ENCODE results near the gene AP2A1.

AP2A1 gene

DNA sequence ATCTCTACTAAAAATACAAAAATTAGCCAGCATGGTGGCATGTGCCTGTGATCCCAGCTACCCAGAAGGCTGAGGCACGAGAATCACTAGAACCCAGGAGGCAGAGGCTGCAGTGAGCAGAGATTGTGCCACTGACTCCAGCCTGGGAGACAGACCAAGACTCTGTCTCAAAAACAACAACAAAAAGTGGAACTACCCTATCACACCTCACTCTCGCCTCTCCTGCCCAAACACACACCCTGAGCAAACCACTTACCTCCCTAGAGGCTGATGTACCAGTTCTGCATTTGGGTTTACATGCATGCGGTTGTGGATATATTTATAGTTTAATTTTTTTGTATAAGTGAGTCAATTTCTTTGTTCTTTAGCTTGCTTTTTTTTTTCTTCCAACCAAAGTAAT, 76.5 kb downstream of the AP2A1 start:
- DNase-seq = peak; percentile 54

- peak; percentile 99 for DNase-seq
These were observed 77.6 kb downstream of the AP2A1 start for GRCh38 chr19:49844138-49845095.

- no peak for DNase-seq
These were observed 78.6 kb downstream of the AP2A1 start for GRCh38 chr19:49845414-49845813.

DNA sequence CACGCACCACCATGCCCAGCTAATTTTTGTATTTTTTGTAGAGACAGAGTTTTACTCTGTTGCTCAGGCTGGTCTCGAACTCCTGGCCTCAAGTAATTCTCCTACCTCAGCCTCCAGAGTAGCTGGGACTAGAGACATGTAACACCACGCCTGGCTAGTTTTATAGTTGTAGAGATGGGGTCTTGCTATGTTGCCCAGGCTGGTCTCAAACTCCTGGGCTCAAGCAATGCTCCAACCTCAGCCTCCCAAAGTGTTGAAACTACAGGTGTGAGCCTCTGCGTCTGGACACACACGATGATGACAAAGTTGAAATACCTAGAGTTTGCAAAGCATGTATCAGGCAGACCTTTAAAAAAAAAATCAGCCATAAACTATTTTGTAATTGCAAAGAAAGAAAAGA, 79.6 kb downstream of the AP2A1 start:
- DNase-seq = no peak

DNA sequence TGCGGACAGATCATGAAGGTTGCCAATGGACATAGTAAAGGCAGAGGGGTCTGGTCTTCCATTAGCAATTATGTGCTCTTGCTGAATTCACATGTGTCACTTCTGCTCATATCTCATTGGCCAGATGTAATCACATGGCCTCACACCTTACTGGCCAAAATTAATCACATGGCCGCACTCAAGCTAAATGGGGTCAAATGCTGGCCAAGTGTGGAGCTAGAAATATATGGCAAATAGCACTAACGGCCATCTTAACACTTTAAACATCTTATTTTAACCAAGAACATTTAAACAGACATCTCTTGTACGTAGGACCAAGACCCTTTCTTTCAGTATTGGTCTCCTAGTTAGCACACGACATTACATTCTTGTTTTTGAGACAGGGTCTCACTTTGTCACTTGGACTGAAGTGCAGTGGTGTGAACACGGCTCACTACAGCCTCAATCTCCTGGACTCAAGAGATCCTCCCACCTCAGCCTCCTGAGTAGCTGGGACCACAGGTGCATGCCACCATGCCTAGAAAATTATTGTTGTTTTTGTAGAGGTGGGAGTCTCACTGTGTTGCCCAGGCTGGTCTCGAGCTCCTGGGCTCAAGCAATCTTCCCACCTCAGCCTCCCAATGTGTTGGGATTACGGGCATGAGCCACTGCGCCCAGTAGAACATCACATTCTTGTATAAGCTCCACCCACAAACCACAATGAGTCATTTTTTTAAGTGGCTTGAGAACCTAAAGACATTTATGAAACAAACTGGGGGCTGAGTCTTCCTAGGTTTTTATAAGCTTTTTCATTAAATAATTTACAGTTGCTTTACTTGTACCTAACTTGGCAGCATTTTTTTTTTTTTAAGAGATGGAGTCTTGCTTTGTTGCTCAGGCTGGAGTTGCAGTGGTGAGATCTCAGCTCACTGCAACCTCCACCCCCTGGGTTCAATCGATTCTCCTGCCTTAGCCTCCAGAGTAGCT, 81.2 kb downstream of the AP2A1 start:
- DNase-seq = peak; percentile 94

DNA sequence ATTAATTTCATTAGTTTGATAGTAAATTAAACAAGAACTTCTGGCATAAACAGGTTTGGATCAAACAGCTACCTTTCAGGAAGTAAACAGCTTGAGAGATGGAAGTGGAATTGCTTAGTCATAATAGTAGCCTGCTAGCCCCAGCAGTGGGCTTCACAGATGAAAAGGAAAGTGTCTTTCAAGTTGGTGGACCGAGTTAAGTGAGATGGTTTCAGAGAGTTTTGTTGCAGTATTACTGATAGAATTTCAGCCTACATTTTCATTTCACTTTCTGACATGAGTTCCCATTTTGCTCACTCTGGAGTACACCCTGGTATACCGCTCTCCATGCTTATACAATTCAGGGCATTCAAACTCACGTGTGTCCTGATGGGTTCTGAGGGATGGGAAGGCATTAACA, 82.1 kb downstream of the AP2A1 start:
- peak; percentile 33 for DNase-seq

DNA sequence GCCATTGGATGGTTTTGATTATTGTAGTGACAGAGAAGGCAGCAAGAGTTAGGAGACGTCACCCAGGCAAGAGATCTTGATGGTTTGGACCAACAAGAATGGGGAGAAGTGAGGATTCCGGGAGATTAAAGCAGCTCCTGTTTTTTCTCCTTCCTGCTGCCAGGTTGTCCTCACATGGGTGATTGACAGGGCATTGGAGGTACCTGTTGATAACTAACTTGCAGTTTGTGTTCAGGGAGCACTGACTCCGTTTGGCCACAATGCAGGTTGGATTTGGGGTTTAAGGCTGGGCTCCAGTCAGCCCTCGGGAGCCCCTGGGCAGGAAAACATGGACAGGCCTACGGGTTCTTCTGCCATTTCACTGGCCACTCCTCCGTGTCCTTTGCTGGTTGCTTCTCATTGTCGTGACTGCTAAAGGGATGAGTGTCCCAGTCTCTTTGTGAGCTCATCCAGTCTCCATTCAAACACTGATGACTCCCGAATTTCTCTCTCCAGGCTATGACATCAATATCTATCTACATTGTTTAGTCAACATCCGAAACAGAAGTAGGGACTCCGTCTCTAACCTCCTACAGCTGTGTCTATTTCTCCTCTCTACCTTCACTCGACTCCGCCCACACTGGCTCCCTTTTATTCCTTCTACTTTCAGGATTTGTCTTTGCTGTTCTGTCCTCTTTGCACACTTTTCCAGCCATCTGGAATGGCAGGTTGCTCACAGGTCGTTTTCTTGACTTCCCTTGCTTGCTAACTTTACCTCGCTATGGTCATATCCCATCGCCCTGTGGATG, 82.8 kb downstream of the AP2A1 start:
- no peak for DNase-seq

- DNase-seq = no peak
These were observed 83.4 kb downstream of the AP2A1 start for GRCh38 chr19:49850221-49850486.

DNA sequence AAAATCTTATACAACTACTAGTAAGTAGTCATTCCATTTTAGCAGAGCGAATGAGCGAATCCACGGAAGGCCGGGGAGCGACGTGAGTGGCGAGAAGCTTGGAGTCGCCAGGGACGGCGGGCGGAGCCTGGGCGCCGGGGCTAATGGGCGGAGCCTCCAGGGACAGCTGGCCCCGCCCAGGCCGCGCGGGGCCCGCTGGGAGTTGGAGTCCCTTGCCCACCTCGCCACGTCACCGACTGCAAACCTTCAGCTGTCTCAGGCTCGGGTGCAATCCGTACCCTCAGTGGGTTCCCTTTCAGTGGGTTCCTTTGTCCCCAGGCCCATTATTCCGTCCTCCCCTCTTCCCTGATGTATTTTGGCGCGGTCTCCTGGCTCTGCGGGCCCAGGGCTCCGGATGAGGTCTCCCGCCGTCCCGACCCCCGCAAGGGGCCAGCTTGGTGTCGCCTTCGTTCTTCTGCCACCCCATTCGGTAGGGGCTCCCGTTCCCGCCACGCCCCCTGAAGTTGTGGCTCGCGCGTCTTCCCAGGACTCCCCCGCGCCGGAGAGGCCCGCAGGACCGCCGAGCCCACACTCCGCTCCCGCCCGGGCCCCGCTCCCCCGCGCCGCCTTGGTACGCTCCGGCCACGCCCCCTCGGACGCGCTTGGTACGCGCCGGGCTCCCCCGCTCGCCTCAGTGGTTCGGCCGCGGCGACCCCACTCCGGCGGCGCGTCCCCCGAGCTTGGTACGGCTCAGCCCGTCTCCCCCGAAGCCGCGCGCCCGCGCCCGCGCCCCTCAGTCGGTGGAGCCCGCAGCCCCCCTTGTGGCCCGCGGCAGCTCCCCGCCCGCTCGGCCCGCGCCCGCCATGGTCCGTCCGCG, 83.9 kb downstream of the AP2A1 start, which contains the start of gene PTOV1:
PTOV1 (plus strand) TSS at position 673 of the 856 bp plus-strand sequence.
- DNase-seq = peak; percentile 94

DNA sequence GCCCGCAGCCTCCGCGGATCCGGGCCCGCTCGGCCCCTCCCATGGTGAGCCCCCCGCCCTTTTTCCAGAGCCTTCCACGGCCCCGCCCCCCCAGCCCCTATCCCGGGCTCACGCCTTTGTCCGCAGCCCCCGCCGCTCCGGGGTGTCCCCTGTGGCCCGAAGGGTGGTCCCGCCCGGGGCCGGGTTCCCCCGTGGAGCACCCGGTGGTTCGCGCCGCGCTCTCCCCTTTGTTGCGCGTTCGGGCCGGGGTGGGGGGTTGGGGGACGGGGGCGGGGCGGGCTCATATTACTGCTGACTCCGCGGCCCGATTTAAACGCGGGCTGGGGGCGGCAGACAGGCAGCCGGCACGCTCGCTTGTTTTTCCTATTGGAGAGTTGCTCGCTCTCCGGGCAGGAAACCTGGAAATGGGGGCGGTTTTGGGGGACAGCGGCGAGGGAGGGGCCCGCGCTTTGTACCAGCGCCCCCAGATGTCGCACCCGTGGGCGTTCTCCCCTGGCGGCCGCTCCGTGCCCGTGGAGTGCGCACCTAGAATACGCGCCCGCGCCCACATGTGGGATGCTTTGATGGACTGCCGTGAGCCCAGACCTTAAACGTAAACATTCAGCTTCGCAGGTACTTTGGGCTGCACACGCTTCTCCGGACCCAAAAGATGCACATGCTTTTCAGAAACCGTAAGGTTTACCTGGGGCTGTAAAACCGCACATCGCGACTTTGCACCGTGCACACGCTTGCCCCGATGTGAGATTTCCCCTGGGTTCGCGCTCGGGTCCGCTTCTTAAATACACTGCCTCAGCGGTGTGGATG, 84.9 kb downstream of the AP2A1 start:
- no peak for DNase-seq

DNA sequence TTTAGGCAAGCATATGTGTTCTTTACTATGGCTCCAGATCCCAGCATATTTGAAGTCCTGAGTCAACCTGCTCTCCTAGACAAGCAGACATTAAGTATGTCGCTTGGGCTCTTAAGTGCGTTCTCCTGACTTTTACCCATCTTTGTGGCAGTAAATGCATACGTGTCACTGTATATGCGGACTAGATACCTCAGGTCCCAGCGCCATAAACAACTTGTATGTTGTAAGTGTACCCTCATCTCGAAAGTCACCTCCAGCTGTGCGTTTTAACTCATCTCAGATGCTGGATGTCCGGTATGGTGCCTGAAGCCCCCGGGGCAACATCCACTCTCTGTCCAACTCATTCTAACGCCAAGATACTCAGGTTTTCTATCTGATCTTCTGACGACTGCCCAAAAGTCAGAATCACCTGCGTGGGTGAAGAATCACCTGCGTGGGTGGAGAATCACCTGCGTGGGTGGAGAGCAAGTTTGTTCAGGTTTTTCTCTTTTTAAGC, 85.9 kb downstream of the AP2A1 start:
- DNase-seq = no peak

- no peak for DNase-seq
These were observed 87.1 kb downstream of the AP2A1 start for GRCh38 chr19:49853852-49854377.

DNA sequence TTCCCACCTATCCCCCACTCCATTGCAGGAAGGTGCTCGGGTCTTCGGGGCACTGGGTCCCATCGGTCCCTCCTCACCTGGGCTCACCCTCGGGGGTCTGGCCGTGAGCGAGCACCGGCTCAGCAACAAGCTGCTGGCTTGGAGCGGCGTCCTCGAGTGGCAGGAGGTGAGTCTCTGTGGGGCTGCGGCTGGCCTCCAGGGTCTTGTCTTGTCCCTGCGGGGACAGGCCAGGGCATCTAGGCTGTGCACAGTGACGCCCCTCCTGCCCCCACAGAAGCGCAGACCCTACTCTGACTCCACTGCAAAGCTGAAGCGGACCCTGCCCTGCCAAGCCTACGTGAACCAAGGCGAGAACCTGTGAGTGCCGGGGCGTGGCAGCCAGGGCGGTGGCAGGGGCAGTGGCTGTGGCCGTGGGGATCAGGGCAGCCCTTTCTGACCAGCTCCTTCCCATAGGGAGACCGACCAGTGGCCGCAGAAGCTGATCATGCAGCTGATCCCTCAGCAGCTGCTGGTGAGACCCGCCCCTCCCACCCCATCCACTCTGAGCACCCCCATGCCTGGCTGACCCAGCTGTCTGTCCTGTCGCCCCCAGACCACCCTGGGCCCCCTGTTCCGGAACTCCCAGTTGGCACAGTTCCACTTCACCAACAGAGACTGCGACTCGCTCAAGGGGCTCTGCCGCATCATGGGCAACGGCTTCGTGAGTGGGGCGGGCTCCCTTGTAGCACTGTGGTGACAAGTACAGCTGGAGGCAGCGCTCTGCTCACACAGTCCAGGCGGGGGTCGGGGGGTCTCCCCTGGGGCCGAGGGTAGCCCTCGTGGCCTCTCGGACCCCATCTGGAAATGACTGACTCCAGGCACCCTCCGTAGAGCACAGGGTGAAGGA, 87.8 kb downstream of the AP2A1 start:
- DNase-seq = no peak

DNA sequence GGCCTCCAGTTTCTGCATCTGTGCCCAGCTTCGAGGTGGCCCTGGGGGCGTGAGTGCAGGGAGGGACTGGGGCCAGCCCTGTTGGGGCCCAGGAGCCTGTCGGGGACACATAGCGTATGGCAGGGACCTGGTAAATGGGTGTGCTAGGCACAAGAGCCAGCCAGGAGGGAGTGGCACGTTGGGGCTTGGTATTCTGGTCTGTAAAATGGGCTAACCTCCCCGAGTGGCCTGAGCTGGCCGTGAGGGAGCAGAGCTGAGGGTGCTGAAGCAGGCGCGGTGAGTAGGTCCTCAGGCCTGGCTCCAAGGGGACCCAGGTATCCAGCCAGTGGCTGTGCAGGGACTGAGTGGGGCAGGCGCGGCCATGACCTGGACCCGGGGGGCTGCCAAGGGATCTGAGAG, 88.5 kb downstream of the AP2A1 start:
- DNase-seq = no peak

- no peak for DNase-seq
These were observed 89.1 kb downstream of the AP2A1 start for GRCh38 chr19:49855676-49856573.

GRCh38 chr19:49856574-49857021, 89.8 kb downstream of the AP2A1 start:
- DNase-seq = no peak
